NCI-H526 treated with DMSO at 0.1 percent for 48 hours (cell line): ENCODE results near the gene EHMT1.
"Not testable (repeated sequence)": the region's sequence is repeated elsewhere in the genome, so short reads cannot be mapped to it uniquely, and the experiment has no call there.

Experiments
- DNase-seq: peaks from one replicate; lab custom pipeline; 2025; lab: John Stamatoyannopoulos, UW

Gene EHMT1

GRCh38 chr9:137809726-137810450 lies 191.1 kb downstream of the EHMT1 start:
- DNase-seq: not testable (repeated sequence)

GRCh38 chr9:137811283-137811870 lies 192.6 kb downstream of the EHMT1 start:
- no peak for DNase-seq

DNA sequence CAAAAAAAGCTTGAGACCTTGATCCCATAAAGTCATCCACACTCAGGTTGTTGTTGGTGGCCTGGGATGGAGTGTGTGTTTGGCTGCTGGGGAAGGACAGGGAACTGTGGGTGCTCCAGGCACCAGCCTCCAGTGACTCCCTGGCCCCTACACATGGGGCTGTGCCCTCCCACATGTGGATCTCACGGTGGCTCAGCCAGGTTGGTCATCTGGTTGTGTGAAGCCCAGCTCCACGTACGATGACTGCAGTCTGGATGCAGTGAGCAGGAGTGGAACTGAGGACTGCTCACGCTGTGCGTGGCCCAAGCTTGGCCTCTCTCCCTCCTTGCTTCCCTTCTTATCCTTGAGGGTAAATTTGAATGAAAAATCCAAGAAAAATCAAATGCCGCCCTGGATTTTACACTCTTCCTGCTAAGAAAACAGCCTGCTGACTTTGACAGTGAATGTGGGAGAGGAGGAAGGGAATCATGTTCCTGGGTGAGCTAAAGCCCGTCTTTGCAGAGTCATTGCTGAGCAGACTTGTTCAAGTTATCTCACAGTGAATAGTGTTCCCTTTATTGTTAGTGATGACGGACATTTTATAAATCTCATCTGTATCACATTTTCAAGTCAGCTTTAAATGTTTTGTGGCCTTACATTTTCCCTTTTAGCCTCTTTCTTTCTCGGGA lies 193.7 kb downstream of the EHMT1 start:
- no peak for DNase-seq

GRCh38 chr9:137813167-137813566 lies 194.4 kb downstream of the EHMT1 start:
- DNase-seq: no peak

GRCh38 chr9:137813651-137814415 lies 195.0 kb downstream of the EHMT1 start:
- no peak for DNase-seq

GRCh38 chr9:137814436-137814835 lies 195.6 kb downstream of the EHMT1 start:
- no peak for DNase-seq

DNA sequence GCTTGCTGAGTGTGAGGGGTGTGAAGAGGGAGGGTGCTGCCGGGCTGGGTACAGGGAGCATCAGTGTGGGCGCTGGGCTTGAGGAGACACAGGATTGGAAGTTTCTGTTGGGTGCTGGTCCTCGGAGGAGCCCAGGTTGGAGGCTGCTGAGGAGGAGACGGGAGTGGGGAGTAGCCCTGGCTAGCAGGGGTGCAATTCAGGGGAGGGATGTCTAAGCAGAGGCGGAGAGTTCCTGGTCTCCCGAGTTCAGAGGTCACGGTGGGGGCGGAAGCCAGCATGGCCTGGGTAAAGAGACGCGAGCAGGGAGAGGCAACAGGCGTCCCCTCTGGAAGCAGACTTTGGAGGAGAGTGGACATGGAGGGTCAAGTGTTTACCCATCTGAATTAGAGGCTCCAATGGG lies 196.0 kb downstream of the EHMT1 start:
- DNase-seq: no peak

DNA sequence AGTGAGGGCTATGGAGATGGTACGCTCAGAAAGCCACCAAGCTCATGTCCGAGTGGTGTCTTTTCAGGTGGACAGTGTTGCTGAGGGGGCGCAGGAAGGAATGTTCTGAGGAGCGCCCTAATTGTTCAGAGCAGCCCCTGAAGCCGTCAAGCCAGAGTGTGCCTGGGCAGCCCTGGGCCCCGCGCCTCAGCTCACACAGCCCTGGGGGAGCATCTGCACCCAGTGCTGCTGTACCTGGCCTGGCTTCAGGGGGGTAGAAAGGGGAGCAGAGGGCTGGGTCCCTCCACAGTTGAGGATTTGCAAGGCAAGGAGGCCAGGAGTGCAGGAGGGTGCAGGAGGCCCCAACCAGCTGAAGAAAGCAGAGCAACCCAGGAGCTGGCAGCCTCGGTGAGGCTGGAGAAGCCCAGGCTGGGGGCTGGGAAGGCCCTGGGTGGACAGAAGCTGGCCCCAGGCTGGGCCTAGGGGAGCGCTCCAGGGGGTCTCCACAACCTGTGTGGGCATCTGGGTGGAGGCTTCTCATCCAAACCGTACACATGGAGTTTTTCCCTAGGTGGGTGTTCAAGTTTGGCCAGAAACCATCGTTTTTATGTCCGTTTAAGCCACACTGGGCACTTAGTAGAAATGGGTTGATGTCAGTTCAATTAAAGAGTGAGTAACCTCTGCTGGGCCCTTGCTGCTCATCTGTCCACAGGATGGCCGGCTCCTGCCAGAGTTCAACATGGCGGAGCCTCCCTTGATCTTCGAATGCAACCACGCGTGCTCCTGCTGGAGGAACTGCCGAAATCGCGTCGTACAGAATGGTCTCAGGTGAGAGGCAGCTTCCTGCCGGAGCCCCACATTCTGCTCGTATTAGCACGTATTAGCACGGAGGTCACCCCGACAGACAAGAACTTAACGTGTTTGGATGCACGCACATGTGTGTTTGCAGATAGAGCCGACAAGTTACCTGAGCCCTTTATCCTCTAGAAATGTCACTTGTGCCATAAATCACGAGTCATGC lies 196.8 kb downstream of the EHMT1 start:
- DNase-seq: no peak

- no peak for DNase-seq
These were observed 197.9 kb downstream of the EHMT1 start for GRCh38 chr9:137816531-137817235.

GRCh38 chr9:137817236-137818200 lies 198.7 kb downstream of the EHMT1 start:
- no peak for DNase-seq

GRCh38 chr9:137818286-137818685 lies 199.5 kb downstream of the EHMT1 start:
- no peak for DNase-seq

- DNase-seq: no peak
These were observed 201.5 kb downstream of the EHMT1 start for GRCh38 chr9:137820161-137820855.

- DNase-seq: no peak
These were observed 205.4 kb downstream of the EHMT1 start for GRCh38 chr9:137823986-137824771.

DNA sequence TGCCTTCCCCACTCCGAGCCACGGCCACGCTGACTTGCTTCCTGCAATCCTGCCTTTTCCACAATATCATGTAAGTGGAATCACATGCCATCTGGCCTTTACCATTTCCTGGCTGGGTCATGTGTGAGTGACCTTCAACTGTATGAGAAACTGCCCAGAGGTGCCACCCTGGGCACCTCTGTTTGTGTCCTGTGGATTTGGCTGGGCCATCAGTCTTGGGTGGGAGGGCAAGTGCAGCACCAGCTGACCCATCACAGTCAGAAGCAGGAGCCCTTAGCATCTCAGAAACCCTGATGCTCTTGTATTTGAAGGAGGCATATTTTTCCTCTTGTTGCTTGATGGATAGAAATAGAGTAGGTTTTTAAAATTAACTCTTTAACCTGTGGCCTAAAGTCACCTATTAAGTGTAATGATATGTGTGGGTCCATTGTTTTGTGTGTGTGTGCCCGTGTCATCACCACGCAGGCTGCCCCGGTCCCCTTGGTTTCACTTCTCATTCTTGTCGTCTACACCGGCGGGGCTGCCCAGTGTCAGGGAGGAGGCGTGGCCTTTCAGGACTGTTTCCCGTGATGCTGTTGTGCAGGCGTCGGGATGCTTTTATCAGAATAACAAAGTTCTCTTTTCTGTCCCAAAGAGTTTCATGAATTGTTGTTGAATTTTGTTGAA lies 206.7 kb downstream of the EHMT1 start:
- no peak for DNase-seq

DNA sequence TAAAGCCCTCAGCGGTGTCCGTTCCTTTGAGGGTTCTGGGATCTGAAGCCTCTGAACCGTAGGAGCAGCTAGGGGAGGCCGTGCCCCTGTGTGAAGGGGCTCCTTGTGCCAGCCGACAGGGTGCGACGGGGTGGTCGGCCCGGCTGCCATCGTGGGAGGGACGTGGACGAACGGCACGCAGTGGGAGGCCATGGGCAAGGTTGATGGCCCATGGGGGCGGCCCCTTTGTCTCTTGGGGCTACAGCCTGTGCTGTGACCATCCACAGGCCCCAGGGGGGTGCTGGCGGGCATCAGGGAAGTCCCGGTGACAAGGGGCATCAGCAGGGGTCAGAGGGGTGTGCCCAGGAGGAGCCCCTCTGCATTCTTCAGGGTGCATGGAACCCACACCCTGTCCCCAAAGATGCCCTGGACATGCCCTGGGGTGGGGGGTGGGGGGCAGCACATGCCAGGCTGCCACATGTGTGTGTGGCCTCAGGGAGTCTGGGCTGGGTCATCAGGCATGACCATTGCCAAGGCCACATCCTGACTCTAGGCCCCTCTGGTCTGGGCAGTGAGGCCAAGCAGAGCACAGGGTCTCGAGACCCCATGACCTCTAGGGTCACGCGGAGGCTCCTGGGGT lies 209.2 kb downstream of the EHMT1 start:
- DNase-seq: no peak

GRCh38 chr9:137828527-137829259 lies 209.9 kb downstream of the EHMT1 start:
- DNase-seq: no peak
